HG02623 (cell line): ENCODE data around the gene ARCN1.
A peak's percentile ranks its signal among the peaks of the same experiment; 100 is the strongest.
"Not testable (repeated sequence)": the region's sequence is repeated elsewhere in the genome, so short reads cannot be mapped to it uniquely, and the experiment has no call there.

Source experiments
- ATAC-seq: cut with Tn5 transposase; IDR thresholded peaks from one replicate; pipeline ENCODE4 v1.9.1; 2021; ENCODE audit warnings: moderate library complexity; ENCODE audit not compliant: unreplicated experiment

ARCN1 gene

DNA sequence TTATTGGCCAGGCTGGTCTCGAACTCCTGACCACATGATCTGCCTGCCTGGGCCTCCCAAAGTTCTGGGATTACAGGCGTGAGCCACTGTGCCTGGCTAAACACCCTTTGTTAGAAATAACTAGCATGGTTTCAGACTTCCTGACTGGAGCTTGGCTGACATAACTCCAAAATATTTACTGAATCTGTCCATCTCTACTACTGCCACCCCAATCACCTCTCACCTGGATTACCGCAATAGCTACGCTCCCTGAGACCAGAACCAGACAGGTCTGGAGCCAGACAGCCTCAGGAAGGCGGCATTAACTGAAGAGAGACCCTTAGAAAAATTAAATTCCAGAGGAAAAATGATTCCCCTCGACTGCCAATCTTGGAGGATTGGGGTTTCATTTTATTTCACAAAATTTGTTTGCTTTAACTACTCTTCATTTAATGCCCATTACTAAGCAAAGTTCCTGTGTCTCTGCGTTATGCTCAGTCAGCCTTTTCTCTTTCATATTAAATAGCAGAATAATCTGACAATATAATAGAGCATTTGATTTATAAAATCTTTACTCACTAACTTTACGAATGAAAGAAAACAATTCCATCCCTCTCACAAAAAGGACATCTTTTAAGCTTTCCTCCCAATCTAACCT lies 28.1 kb upstream of the ARCN1 start:
- ATAC-seq: no peak

DNA sequence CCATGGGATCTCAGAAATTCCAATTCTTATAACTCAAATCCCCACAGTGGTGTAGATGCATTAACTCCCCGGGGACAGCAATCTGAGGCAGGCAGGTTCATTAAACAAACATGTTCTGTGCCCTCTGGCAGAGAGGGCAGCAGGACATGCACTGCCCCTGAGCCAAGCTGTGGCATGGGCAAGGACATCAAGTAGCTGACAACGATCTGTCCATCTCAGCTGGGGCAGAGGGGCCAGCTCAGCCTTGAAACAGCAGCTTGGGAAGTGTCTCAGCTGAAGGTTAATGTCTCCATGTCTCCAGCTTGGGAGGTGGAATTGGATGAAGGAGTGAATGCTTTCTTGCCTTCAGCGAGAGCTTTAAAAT lies 27.6 kb upstream of the ARCN1 start:
- ATAC-seq: no peak

DNA sequence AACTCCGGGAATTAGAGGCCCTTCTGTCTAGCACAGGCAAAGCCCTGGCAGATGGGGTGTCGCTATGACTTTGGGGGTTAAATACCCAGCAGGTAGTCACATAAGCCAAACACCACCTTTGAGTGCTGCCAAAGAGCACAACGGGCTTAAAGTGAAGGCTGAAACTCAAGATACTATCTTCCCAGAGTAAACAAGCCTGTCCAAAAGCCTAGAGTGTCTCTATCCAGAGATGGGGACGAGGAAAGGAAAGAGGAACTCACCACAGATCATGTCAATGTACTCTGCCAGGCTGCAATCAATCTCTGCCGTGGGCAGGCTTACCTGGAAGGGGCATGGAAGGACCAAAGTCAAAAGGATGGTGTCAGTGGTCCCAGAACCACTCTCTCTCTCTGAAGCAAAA lies 26.7 kb upstream of the ARCN1 start:
- no peak for ATAC-seq

DNA sequence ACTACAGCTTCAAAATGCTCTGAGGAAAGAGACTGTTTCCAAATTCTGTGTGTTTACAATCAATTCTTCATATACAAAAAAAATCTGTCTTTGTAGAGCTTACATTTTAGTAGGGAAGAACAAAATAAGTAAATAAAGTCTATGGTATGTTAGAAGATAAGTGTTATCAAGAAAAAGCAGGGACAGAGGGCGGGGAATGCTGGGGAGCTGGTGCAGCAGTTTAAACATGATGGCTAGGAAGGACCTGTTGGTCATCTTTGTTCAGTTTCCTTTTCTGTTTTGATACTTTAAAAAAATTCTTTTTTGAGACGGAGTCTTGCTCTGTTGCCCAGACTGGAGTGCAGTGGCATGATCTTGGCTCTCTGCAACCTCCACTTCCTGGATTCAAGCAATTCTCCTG lies 25.1 kb upstream of the ARCN1 start:
- no peak for ATAC-seq

DNA sequence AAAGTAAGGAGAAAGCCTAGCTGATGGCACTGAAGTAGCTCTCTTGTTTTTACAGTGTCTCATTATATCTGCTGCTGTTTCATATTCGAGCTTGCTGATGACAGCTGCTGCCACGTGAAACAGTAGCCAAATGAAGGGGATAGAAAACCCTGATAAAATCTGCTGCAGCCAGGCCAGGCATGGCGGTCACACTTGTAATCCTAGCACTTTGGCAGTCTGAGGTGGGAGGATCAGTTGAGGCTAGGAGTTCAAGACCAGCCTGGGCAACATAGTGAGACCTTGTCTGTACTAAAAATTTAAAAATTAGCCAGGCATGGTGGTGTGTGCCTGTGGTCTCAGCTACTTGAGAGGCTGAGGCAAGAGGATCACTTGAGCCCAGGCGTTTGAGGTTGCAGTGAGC lies 19.9 kb upstream of the ARCN1 start:
- no peak for ATAC-seq

DNA sequence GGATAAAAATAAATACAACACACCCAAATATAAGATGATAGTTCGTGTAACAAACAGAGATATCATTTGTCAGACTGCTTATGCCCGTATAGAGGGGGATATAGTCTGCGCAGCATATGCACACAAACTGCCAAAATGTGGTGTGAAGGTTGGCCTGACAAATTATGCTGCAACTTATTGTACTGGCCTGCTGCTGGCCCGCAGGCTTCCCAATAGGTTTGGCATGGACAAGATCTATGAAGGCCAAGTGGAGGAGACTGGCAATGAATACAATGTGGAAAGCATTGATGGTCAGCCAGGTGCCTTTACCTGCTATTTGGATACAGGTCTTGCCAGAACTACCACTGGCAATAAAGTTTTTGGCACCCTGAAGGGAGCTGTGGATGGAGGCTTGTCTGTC lies 11.4 kb upstream of the ARCN1 start:
- no peak for ATAC-seq

DNA sequence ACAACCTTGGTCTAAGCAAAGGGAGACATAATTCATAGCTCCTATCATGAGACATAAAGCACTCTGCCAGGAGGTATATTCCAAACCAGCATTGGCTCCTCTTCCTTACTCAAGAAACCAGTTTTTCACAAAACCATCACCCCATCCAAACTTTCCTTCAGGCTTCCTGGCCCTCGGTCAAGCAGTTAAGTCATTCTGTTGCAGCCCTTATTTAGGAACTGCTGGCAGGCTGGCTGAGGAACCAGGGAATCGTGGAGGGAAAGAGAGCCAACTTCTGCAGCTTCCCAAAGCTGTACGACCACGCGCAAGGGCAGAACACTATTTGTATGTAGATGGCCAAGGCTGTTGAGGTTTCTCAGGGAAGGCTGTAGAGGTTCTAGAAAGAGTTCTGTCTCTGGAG lies 7.2 kb upstream of the ARCN1 start:
- no peak for ATAC-seq

DNA sequence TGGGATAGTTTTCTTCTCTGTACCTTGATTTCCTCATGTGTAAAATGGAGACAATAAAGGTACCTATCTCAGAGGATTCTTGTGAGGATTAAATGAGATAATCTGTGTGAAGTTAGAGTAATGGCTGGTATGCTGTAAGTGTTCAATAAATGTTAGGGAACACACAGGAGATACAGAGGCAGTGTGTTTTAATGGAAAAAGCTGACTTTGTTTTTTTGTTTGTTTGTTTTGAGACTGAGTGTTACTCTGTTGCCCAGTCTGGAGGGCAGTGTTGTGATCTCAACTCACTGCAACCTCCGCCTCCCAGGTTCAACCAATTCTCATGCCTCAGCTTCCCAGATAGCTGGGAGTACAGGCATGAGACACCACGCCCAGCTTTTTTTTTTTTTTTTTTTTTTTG lies 2.5 kb upstream of the ARCN1 start:
- no peak for ATAC-seq

DNA sequence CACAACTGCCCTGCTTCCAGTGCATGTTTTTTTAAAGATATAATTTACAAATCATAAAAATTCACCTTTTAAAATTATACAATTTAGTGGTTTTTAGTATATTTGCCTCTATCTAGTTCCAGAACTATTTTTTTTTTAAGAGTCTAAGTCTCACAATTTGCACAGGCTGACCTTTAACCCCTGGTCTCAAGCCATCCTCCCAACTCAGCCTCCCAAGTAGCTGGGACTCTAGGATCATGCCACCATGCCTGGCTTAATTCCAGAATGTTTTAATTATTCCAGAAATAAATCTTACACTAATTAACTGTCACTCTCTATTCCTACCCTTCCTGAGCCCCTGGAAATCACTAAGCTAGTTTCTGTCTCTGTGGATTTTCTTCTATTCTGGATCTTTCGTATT lies 1.4 kb upstream of the ARCN1 start:
- no peak for ATAC-seq

DNA sequence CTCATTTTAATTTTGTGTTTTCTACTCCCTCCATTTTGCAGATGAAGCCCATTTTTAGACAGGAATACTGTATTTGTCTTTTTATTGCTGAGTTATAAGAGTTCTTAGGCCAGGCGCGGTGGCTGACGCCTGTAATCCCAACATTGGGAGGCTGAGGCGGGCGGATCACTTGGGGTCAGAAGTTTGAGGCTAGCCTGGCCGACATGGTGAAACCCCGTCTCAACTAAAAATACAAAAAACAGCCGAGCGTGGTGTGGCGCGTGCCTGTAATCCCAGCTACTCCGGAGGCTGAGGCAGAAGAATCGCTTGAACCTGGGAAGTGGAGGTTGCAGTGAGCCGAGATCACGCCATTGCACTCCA lies 528 bp upstream of the ARCN1 start:
- ATAC-seq: not testable (repeated sequence)

DNA sequence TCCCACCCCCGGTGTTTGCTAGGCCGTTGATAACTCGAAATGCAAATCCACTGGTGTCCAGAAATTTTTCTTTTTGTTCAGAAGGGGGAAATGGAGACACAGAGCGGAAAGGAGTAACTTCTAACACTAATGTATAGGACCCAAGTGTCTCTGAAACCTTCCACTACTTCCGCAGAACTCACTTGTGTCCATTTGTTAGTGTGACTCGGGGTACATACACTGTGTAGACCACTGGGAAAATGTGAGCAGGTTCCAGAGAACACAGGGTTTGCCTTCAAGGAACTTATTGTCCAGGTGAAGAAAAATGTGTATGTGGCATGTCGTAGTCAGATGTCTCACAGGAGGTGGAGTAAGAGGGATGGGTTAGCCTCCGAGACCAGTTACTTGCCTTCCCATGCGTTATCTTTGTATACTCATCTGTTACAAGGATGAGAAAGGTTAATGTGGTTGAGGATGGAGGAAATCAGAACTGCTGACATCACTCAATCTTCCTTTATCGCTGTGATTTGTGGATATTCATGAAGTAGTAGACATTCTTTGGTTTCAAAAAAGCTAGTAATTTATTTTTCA lies 857 bp downstream of the ARCN1 start:
- ATAC-seq: peak; percentile 19

DNA sequence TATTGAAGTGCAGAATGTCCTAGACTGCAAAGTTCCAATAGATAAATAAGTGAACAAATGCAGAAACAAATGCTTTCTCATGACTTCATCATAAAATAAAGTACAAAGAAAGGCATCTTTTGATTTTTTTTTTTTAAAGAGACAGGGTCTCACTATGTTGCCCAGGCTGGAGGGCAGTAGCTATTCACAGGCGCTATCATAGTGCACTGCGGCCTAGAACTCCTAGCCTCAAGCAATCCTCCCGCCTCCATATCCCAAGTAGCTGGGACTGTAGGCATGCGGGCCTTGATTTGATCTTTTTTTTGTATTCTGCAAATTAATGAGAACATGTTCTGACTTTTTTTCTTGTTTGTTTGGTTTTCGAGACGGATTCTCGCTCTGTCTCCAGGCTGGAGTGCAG lies 2.4 kb downstream of the ARCN1 start:
- ATAC-seq: no peak

DNA sequence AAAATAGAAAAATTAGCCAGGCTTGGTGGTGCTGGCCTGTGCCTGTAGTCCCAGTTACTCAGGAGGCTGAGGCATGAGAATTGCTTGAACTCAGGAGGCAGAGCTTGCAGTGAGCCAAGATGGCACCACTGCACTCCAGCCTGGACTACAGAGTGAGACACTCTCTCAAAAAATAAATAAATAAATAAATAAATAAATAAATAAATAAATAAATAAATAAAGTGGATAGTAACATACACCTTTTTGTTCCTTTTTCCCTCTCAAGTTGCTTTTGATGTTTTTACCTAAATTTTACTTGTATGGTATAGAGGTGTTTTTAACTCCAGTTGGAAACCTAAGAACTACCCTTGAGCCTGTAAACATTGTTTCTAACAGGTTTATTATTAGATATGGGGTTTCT lies 5.8 kb downstream of the ARCN1 start:
- ATAC-seq: not testable (repeated sequence)

DNA sequence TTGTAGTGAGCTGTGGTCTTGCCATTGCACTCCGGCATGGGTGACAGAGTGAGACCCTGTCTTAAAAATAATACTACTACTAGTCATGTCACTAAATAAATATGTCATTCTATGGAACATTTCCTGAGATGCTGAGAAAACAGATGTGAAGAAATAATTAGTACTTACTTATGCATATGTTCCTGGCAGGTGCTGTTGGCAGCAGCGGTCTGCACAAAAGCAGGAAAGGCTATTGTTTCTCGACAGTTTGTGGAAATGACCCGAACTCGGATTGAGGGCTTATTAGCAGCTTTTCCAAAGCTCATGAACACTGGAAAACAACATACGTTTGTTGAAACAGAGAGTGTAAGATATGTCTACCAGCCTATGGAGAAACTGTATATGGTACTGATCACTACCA lies 8.8 kb downstream of the ARCN1 start:
- no peak for ATAC-seq

DNA sequence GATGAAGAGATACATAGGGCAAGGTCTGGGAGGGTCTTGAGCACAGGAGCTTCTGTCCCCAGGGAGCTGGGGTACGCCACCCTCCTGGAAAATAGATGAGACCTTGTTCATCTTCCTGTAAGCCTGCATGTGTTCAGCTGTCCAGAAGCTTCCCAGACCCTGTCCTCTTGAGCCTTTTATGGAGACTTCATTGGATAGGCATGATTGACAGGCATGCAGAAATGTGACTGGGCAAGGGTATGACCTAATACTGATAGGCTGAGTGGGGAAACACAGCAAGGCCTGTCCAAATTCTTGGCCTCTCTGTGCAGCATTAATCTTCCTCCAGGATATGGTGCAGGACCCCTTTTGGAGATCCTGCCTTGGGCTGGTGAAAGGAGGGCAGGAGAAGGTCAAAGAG lies 15.7 kb downstream of the ARCN1 start:
- ATAC-seq: no peak

DNA sequence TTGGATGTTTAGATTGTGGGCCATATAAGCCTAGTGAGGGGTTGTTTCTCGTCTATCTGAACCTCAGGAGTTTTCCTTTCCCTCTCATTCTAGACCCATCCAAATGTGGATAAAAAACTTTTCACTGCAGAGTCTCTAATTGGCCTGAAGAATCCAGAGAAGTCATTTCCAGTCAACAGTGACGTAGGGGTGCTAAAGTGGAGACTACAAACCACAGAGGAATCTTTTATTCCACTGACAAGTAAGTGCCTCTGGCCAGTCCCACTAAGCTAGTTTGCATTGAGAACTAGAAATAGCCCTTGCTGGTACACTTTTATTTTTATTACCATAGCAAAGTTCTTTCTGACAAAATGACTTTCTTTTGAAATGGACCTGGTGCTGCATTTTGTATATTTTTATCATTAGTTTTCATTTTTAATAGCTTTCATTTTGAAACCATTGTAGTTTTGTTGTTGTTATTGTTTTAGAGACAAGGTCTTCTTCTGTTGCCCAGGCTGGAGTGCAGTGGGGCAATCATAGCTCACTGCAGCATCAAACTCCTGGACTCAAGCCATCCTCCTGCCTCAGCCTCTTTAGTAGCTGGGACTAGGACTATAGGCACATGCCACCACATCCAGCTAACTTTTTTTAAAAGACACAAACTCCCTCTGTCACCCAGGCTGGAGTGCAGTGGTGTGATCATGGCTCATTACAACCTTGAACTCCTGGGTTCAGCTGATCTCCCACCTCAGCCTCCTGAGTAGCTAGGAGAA lies 20.6 kb downstream of the ARCN1 start:
- no peak for ATAC-seq

DNA sequence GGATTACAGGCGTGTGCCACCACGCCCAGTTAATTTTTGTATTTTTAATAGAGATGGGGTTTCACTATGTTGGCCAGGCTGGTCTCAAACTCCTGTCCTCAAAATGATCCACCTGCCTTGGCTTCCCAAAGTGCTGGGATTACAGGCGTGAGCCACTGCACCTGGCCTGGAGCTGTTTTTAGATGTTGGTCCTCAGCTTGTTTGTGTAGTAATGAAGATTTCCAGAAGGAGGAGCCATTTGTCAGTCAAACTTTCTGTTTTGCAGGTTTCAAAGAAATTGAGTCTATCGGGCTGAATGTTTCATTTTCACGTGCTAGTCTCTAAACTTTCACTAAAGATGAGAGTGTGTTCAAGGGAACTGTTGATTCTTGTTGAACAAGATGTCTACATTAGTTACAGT lies 22.8 kb downstream of the ARCN1 start:
- not testable (repeated sequence) for ATAC-seq

DNA sequence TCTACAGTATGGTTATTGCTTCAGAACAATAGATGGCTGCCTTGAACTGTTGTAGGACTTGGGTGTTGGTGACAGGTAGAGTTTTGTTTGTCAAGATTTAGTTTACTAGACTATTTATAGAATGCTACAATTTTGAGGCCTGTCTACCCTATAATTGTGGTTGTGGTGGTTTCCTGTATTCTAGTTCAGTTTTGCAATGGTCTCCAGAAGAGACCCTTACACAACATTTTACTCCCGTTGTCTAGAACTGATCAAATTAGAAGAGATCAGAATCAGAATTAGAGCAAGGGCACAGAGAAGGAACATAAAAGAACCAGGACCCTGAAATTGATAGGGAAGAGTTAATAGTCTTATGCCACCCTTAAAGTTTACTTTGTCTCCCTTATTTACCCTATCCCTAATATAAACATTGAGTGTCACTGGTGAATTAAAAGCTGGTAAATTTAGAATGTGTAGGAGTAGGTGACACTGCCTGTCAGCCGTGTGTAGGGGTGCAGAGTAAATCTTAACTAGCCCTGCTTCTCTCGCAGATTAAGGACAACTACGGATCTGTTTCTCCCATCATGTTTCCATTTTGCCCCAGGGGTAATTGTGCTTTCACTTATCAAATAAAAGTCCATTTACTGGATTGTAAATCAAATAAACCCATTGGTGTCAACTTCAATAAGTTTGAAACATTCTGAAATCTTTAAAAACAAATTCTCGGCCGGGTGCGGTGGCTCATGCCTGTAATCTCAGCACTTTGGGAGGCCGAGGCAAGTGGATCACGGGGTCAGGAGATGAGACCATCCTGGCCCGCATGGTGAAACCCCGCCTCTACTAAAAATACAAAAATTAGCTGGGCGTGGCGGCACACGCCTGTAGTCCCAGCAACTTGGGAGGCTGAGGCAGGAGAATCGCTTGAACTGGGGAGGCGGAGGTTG lies 24.3 kb downstream of the ARCN1 start:
- ATAC-seq: no peak

DNA sequence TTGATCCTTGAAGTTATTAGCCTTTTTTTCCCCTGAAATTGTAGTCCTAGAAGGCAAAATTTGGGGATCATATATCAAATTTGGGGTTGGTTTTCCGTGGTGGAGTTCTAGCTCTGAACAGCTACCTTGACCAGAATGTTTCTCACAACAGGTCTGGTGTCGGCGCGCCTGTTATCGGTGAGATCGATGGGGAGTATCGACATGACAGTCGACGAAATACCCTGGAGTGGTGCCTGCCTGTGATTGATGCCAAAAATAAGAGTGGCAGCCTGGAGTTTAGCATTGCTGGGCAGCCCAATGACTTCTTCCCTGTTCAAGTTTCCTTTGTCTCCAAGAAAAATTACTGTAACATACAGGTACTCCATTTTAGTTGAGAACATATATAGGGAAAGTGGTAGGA lies 25.3 kb downstream of the ARCN1 start:
- ATAC-seq: no peak

DNA sequence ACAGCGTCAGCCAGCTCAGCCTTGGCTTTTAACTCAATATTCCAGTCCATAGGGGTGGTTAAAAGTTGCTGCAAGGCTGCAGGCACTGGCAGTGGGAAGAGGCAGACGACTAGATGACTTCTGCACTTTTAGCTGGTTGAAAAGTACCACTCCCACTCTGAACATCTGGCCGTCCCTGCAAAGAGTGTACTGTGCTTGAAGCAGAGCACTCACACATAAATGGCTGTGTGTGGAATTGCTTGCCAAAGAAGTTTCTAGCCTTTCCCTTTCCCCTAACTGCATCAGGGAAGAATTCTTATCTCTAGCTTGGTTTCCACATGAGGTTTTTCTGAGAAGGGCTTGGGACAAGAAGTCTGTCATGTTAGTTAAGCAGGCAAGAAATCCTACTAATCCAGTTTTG lies 30.1 kb downstream of the ARCN1 start:
- no peak for ATAC-seq

DNA sequence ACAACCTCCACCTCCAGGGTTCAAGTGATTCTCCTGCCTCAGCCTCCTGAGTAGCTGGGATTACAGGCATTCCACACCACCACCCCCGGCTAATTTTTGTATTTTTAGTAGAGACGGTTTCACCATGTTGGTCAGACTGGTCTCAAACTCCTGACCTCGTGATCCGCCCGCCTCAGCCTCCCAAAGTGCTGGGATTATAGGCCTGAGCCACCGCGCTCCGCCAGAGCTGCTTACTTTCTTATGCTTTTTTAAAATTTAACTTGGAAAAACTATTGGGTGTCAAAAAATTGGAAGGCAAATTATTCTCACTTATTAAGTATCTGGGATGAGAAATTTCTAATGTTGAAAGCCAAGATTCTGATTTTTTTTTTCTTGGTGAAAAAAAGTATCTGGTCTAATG lies 31.5 kb downstream of the ARCN1 start:
- ATAC-seq: not testable (repeated sequence)

DNA sequence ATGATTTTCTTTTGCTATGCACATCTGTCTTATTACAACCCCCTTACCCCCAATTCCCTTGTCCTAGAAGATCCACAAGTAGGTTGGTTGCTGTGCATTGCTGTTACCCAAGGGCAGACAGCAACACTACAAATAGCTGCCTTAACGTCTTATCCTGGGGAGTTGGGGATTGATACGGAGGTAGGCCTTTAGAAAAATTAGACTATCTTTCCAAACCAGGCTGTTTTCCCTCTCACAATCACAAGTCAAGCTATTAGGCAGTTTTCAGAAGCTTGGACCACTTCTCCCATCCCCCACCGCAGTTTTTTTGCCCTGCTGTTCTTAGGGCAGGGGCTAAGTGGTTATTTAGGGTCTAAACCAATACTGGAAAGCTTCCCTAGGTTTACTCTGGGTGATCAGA lies 32.4 kb downstream of the ARCN1 start:
- no peak for ATAC-seq
